Peyer's patch (tissue), 4 donors: ENCODE data around the gene CKAP2L. TPM values are rescaled to one million over a fixed set of nuclear protein-coding genes. Genes with fewer than 3 reads are reported as not detected.

ENCODE experiments used
- DNase-seq, 3 donors: peaks; one replicate each; pipeline ENCODE4 v3.0.0-alpha.2; 2017 to 2019
- H3K27ac ChIP-seq, 4 donors: fragments of 200-600 bp; sonication (generic); one replicate each; pipeline ENCODE4 v1.5.1; 2016 to 2019
- H3K27me3 ChIP-seq, 2 donors: fragments of 200-600 bp; sonication (generic); one replicate each; pipeline ENCODE4 v1.5.1; 2019
- H3K36me3 ChIP-seq, 3 donors: fragments of 200-600 bp; sonication (generic); one replicate each; pipeline ENCODE4 v1.5.1; 2016 to 2019
- H3K4me1 ChIP-seq, 4 donors: fragments of 200-600 bp; sonication (generic); one replicate each; pipeline ENCODE4 v1.5.1; 2016 to 2019
- H3K4me3 ChIP-seq, 4 donors: fragments of 200-600 bp; sonication (generic); 1 replicate in 3 of 4; 2 replicates in 1 of 4; pipeline ENCODE4 v1.5.1; 2016 to 2019; ENCODE audit warnings: mild to moderate bottlenecking in 1 of 4
- H3K9me3 ChIP-seq, 4 donors: fragments of 200-600 bp; sonication (generic); one replicate each; pipeline ENCODE4 v1.5.1; 2016 to 2019; ENCODE audit warnings: mild to moderate bottlenecking in 1 of 4
- POLR2A ChIP-seq, 2 donors: fragments of 450-650 bp; IDR thresholded peaks; one replicate each; pipeline ENCODE4 v1.5.1; 2017; ENCODE audit warnings: antibody characterized with exemption in 2 of 2, mild to moderate bottlenecking in 2 of 2, moderate library complexity in 2 of 2
- total RNA-seq, 4 donors: library from RNA; depleted of rRNA; stranded (reverse); fragments of >200 nt; gene quantifications; one replicate each; pipeline ENCODE4 v1.1.0, GENCODE V29; 2016
- TF ChIP-seq, protein P1 (sequence below), 6 experiments: fragments of 450-650 bp in 4 of 6; fragments of 200-600 bp in 2 of 6; sonication (generic) in 1 of 6; IDR thresholded peaks; one replicate each; pipeline ENCODE4 v1.5.1; 2017 to 2019; ENCODE audit warnings: antibody characterized with exemption in 6 of 6, mild to moderate bottlenecking in 3 of 6, moderate library complexity in 1 of 6

The CKAP2L gene
- total RNA-seq, 4 donors from 2014 or later: 0.54 to 19.0 (median 1.3) TPM

DNA sequence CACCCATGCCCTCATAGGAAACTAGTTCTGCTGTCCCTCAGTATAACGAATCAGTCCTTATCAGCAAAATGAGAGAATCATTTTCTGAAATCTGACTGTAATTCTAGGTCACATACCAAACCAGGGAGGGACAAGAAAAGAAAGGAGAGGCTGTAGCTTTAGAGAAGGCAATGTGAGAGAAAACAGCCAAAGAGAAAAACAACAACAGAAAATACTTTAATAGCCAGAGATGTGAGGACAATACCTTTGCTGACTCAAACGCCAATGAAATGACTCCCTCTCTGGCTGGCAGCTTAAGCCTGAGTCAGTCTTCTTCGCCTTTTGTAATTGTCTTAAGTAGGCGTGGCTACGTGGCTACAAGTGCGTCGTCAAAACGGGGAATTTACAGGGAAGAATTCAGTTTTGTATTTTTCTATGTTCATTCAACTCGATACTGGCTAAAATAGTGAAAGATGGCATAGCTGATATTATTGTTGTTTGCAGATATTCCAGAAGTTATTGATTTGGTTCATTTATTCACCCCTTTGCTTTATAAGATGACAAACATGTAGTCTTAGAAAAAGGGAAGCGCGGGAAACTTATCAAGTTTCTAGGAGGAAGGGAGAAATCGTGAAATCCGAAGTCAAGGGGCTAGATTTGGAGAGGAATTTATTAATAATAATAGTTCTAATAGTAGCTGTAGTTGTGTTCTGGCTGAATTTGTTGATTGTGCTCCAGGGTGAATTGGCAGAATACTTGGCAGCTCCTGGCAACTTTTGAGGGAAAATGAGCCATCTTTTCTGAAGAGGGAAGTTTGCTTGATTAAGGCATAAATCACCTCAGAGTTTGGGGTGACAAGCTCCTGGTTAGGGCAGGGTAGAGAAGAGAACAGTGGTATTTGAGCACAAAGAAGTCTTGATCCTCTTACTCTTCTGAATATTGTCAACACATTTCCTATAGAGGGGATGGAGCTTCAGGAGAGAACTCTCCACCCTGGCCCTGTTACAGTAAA, 20.1 kb upstream of the CKAP2L start, which contains the start of gene IL1A:
TSS of gene IL1A (minus strand) at position 295 of the 991 bp plus-strand sequence. CDS start 723 bp downstream, outside the sequence.
- H3K9me3 ChIP-seq: no peaks in the 10 kb centered on the region
- H3K27me3 ChIP-seq: no peaks in the 10 kb centered on the region
- H3K4me3 ChIP-seq: no peak within 1 kb of the TSS
- no peaks in the 10 kb centered on the region for H3K36me3 ChIP-seq
- H3K27ac ChIP-seq: no peak within 1 kb of the TSS
- no peaks in the 10 kb centered on the region for H3K4me1 ChIP-seq
- DNase-seq: peak in 1 of 3 donors; percentile 49
- TF ChIP-seq, protein P1, sequence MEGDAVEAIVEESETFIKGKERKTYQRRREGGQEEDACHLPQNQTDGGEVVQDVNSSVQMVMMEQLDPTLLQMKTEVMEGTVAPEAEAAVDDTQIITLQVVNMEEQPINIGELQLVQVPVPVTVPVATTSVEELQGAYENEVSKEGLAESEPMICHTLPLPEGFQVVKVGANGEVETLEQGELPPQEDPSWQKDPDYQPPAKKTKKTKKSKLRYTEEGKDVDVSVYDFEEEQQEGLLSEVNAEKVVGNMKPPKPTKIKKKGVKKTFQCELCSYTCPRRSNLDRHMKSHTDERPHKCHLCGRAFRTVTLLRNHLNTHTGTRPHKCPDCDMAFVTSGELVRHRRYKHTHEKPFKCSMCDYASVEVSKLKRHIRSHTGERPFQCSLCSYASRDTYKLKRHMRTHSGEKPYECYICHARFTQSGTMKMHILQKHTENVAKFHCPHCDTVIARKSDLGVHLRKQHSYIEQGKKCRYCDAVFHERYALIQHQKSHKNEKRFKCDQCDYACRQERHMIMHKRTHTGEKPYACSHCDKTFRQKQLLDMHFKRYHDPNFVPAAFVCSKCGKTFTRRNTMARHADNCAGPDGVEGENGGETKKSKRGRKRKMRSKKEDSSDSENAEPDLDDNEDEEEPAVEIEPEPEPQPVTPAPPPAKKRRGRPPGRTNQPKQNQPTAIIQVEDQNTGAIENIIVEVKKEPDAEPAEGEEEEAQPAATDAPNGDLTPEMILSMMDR (IDR thresholded peaks at IDR 0.05): no peak
- no peak for TF ChIP-seq POLR2A (IDR thresholded peaks at IDR 0.05)

DNA sequence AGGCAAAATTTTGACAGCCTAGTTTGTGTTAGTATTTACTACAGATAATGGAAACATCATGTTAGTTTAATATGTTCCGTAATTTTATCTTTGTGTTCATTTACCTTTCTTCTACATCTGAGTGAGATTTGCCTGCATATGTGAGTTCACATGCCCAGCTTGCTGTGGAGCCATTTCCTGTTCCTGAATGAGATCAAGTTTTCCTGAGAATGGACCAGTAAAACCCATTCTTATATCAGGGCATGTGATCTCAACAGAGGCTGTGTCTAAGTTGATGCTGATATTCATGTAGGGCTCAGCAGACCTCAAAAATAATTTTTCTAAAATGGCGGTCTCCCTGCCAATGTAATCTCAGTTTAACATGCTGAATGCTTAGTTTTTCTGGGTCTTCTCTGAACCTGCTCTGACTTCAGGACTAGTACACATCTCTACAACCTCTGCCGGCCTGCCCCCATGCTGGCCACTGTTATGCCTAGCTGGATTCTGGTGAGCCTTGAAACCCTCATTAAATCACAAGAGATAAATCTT, 18.8 kb upstream of the CKAP2L start:
- no peak overlapping the region for H3K27ac ChIP-seq
- H3K4me3 ChIP-seq: no peak overlapping the region
- no peak for TF ChIP-seq POLR2A (IDR thresholded peaks at IDR 0.05)
- TF ChIP-seq, protein P1 (IDR thresholded peaks at IDR 0.05): no peak
- H3K4me1 ChIP-seq: no peaks in the 10 kb centered on the region
- H3K9me3 ChIP-seq: no peaks in the 10 kb centered on the region
- no peak for DNase-seq
- H3K36me3 ChIP-seq: no peaks in the 10 kb centered on the region
- no peaks in the 10 kb centered on the region for H3K27me3 ChIP-seq

DNA sequence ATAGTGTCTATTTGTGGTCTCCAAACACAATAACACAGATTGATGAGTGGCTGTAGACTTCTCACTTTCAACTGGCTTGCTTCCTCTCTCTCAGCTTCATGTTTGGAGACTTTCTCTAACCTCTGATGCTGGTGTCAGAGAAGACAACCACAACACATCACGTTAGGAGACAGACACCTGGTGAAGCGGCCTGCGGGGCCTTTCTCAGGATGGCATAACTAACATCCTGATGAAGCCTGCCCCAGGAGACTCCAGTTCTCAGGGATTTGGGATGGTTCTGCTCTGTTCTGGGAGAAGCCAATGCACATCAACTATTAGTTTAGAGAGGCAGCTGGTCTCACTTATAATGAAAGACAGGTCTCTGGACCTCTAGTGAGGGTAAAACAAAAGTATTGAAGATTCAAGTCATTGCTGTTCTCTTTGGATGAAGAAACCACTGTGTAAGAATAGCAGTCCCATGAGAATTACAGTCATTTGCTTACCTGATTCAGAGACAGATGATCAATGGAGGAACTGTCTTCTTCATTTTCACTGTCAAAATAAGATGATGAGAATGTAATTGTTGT, 17.9 kb upstream of the CKAP2L start:
- no peak overlapping the region for H3K27ac ChIP-seq
- TF ChIP-seq, protein P1 (IDR thresholded peaks at IDR 0.05): no peak
- TF ChIP-seq POLR2A (IDR thresholded peaks at IDR 0.05): no peak
- no peaks in the 10 kb centered on the region for H3K4me1 ChIP-seq
- H3K9me3 ChIP-seq: no peaks in the 10 kb centered on the region
- no peaks in the 10 kb centered on the region for H3K27me3 ChIP-seq
- no peak overlapping the region for H3K4me3 ChIP-seq
- no peak for DNase-seq
- no peaks in the 10 kb centered on the region for H3K36me3 ChIP-seq

DNA sequence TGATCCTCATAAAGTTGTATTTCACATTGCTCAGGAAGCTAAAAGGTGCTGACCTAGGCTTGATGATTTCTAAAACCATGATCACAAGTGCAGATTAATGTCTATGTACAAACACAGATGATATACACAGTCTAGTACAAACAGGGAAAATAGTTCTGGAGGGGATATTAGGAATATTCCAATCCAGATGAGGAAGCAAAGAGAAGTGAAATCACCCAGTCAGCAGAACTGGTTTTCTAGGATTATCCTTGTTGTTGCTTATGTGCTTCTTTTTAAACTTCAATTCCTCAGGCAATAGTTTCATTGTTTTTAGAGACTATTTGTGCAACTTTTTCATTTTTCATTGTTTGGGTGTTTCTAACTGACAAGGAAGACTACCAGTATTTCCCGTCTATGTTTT, 15.2 kb upstream of the CKAP2L start:
- Histone ChIP-seq H3K4me1 (no peaks in the 10 kb centered on the region), H3K27ac (no peak overlapping the region), H3K36me3 (no peaks in the 10 kb centered on the region), H3K9me3 (no peaks in the 10 kb centered on the region), H3K4me3 (no peak overlapping the region), H3K27me3 (no peaks in the 10 kb centered on the region)
- no peak for DNase-seq
- TF ChIP-seq POLR2A (IDR thresholded peaks at IDR 0.05): no peak
- TF ChIP-seq, protein P1 (IDR thresholded peaks at IDR 0.05): no peak

DNA sequence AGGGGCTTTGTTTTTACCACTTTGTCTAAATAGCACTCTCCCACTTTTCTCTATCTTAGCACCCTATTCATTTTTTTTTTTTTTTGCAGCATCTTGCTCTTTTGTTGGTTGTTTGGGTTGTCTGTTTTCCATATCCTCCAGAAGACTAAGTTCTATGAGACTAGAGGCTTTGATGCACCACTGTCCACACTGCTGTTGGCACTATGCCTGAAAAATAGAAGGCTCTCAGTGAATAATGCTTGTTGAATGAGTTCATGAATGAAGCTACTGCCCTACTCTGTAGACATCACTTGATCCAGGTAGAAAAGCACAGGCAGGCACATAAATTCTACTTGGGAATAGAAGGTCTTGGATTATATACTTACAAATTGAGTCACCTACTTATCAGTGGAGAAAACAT, 12.6 kb upstream of the CKAP2L start:
- TF ChIP-seq POLR2A (IDR thresholded peaks at IDR 0.05): no peak
- Histone ChIP-seq H3K27me3 (no peaks in the 10 kb centered on the region), H3K9me3 (no peaks in the 10 kb centered on the region), H3K4me1 (no peaks in the 10 kb centered on the region), H3K4me3 (no peak overlapping the region), H3K27ac (no peak overlapping the region), H3K36me3 (no peaks in the 10 kb centered on the region)
- DNase-seq: no peak

DNA sequence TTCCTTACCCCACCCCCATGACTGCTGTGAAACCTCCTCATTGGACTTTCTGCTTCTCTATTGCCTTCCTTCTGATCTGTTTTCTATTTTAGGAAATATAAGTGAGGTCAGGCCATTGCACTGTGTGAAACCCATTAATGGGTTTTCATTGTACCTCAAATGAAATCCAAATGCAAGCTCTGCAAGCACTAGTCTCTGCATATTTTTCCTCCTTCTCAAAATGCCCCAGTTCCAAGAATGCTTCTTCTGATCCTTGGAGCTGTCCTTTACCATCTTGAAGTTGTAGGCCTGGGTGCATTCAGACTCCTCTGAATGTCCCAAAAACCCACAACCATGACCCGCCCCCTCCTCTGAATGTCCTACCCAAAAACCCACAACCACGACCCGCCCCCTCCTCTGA, 11.7 kb upstream of the CKAP2L start:
- H3K4me1 ChIP-seq: no peaks in the 10 kb centered on the region
- H3K36me3 ChIP-seq: no peaks in the 10 kb centered on the region
- no peak overlapping the region for H3K4me3 ChIP-seq
- DNase-seq: no peak
- H3K27ac ChIP-seq: no peak overlapping the region
- no peaks in the 10 kb centered on the region for H3K9me3 ChIP-seq
- H3K27me3 ChIP-seq: no peaks in the 10 kb centered on the region
- TF ChIP-seq POLR2A (IDR thresholded peaks at IDR 0.05): no peak
- TF ChIP-seq, protein P1 (IDR thresholded peaks at IDR 0.05): no peak
